Bone marrow (tissue), 2 donors: ENCODE measurements around the gene BRSK1.

Experiments
- DNase-seq, 2 donors: peaks; one replicate each; lab custom pipeline; 2025; lab: John Stamatoyannopoulos, UW

The BRSK1 gene

DNA sequence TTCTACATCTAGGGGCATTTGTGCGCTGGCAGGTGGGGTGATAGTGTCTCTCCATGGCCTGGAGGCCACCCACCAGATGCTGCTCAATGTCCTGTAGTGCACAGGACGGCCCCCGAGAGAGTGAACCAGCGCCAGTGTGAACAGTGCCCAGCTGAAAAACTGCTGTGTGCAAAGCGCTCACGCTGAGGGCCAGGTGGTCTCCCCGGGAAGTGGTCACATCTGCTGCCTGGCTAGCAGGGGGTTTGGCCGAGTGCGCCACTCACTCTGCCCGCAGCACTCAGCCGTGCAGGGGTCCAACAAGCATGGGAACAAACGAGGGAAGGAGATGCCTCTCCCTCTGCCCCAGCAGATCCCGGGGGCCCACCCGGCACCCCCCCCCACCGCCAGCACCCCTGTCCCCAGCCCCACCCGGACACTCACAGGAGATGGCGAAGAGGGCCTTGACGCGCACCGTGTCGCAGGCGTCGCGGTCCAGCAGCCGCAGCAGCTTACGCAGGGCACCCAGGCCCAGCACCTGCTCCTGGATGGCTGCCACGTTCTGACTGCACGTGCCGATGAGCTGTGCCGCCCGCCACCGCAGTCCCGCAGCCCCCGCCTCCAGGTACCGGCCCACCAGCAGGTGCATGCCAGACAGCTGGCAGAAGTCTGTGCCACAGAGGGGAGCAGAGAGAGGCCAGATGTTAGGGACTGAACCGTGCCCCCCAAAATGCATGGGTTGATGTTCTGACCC is 9.7 kb upstream of the BRSK1 start:
- DNase-seq, result no peak

DNA sequence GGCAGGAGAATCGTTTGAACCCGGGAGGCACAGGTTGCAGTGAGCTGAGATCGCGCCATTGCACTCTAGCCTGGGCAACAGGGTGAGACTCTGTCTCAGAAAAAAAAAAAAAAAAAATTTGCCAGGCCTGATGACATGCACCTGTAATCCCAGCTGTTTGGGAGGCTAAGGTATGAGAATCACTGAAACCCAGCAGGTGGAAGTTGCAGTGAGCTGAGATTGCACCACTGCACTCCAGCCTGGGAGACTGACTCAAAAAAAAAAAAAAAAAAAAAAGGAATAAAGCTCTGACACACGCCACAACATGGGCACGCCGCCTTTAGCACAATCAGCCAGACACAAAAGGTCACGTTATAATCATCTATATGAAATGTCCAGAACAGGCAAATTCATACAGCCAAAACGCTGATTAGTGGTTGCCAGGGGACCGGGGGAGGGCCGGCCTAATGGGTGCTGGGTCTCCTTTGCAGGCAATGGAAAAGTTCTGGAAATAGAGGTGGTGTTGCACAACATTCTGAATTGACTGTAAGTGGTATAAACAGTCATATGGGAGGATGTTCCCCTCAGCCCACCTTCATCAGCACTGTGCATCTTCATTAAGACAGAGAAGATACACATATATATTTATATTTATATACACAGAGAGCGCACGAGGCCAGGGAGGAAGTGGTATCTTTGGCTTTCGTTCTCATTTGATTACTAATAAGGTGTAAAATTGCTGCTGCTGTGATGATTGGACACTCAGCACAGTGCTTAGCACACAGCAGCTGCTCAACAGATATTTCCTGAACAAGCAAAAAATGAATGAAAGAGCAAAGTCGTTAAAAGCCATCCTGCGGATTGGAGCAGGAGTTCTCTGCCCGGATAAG is 7.7 kb upstream of the BRSK1 start:
- no peak for DNase-seq

GRCh38 chr19:55276720-55277430 is 6.9 kb upstream of the BRSK1 start:
- no peak for DNase-seq

DNA sequence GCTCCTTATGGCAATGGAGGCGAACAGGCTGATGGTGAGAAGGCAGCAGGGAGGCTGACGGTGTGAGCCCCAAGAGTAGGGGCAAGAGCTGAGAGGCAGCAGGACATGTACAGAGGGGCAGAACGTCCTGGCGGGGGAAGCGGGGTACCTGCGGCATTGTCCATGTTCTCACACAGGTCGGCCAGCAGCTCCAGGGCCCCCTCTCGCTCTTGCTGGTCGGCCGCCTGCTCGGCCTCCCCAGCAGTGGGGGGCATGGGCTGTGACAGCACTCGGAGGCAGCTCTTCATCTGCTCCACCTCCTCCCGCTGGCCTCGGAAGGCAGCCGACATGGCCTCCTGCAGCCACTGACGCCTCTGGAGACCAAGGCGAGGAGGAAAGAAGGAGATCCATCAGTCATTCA is 6.3 kb upstream of the BRSK1 start:
- no peak for DNase-seq

DNA sequence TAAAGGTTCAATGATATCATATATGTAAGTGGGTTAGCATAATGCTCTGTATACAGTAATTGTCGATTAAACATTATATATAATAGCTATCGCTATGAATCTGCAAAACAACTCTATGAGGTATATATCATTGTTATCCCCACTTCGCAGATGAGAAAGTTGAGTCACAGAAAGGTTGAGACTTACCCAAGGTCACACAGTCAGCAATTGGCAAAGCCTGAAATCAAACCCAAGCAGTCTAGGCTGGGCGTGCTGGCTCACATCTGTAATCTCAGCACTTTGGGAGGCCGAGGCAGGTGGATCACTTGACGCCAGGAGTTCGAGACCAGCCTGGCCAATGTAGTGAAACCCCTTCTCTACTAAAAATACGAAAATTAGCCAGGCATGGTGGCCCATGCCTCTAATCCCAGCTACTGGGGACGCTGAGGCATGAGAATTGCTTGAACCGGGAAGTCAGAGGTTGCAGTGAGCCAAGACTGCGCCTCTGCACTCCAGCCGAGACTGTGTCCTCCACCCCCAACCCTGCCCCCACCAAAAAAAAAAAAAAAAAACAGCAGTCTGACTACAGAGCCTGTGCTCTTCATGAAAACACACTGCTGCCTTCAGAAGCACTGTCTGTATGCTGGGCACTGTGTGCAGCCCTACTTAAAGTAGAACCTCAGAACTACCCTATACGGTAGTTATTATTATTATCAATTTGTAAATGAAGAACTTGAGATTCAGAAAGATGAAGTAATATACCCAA is 5.2 kb upstream of the BRSK1 start:
- DNase-seq, result no peak

- no peak for DNase-seq
Observed at GRCh38 chr19:55279340-55279739, 4.5 kb upstream of the BRSK1 start.

DNA sequence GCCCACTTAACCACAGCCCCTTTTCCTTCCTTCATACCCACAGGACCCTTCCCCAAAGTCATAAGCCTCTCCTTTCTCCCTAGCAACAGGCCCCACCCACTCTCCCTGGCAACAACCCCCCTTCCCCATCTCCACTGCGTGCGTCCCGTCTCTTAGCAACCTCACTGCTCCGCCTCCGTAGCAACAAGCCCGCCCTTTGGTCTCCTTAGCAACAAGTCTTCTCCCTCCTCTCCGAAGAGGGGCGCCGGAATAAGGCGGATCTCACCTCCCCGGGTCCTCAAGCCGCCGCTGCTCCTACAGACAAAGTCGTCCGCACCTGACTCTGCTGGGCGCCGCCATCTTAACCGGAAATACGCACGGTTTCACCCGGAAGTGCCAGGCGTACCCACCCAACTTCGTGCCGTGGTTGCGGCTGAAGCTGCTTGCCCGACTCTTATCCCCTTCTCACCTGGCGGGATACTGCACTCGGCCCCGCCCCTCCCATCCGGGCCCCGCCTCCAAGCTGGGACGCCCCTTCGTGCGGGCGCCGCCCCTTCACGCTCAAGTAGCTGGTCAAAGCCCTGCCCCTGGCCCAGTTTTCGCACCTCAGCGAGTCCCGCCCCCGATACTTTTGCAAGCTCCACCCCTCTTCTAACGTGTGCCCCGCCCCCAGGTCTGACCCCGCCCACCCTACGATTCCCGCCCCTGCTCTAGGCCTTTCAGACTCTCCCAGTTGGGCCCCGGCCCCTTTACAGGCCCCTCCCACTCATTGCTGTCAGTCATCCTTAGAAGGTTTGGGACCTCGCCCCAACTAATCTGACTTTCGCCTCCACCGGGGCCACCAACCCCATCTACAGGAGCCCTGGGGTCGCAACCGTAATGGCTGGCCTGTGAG is 3.8 kb upstream of the BRSK1 start, which contains the start of gene HSPBP1:
HSPBP1 (minus strand) TSS at position 341 of the 874 bp plus-strand sequence. CDS start 502 bp downstream, outside the sequence.
- DNase-seq, result peak; percentile 64 to 98

- no peak for DNase-seq
Observed at GRCh38 chr19:55284405-55285058, 735 bp downstream of the BRSK1 start.

DNA sequence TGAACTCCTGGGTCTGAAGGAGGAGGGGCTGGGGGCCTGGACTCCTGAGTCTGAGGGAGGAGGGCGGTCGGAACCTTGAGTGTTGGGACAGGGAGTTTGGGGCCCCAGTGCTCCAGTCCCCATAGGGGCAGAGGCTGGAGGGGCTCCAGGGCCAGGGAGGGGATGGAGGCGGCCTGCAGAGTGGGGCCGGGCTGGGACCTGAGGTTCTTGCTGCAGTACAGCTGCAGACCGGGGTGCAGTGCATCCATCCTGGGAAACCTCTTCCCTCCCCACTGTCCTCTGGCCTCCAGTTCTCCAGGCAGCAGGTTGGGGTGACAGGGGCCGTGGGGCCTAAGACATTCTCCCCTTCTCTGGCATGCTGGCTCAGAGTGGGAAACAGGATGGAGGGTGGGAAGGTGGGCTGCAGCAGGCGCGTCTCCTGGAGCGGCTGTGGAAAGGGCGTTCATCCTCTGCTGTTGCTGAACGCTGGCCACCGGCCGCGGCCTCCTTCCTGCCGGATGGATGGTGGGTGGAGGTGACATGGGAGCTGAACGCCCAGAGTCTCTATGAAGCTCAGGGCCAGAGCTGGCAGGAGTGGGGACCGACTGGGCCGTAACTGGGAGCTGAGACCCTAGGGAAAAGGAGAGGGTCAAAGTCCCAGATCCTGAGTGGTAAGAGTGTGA is 1.6 kb downstream of the BRSK1 start:
- DNase-seq, result no peak

- no peak for DNase-seq
Observed at GRCh38 chr19:55287361-55288079, 3.7 kb downstream of the BRSK1 start.

GRCh38 chr19:55289117-55289796 is 5.5 kb downstream of the BRSK1 start:
- DNase-seq, result no peak

GRCh38 chr19:55297267-55297666 is 13.5 kb downstream of the BRSK1 start:
- DNase-seq, result no peak

GRCh38 chr19:55299991-55300390 is 16.2 kb downstream of the BRSK1 start:
- DNase-seq, result no peak

GRCh38 chr19:55300886-55301458 is 17.2 kb downstream of the BRSK1 start:
- no peak for DNase-seq

GRCh38 chr19:55301459-55302317 is 17.9 kb downstream of the BRSK1 start:
- DNase-seq, result peak; percentile 76 to 80

- no peak for DNase-seq
Observed at GRCh38 chr19:55302318-55302703, 18.5 kb downstream of the BRSK1 start.

DNA sequence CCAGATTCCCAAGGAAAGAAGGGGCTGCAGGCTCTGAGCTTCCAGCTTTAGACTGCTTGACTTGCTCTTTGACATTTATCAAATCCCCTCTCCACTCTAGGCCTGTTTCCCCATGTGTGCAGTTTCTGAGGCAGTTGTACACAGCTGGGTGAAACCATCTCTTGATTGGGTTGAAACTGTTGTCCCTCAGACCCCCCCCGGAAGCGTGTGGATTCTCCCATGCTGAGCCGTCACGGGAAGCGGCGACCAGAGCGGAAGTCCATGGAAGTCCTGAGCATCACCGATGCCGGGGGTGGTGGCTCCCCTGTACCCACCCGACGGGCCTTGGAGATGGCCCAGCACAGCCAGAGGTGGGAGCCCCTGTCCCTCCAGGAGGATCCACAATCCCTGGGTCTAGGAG is 19.7 kb downstream of the BRSK1 start:
- DNase-seq, result no peak
